ENCODE measurements around the gene SAMD1.
A peak's percentile ranks its signal among the peaks of the same experiment; 100 is the strongest.
"Not testable (repeated sequence)": the region's sequence is repeated elsewhere in the genome, so short reads cannot be mapped to it uniquely, and the experiment has no call there.

The SAMD1 gene

GRCh38 chr19:14061081-14061749, 29.3 kb downstream of the SAMD1 start:
- DNase-seq (ENCODE audit: low spot score) = no peak

GRCh38 chr19:14059652-14060155, 30.8 kb downstream of the SAMD1 start:
- DNase-seq (ENCODE audit: low spot score) = no peak

- DNase-seq (ENCODE audit: low spot score) = peak; percentile 50
Observed at GRCh38 chr19:14059093-14059480, 31.5 kb downstream of the SAMD1 start.

GRCh38 chr19:14058182-14059092, 32.1 kb downstream of the SAMD1 start:
- DNase-seq (ENCODE audit: low spot score) = no peak

- DNase-seq (ENCODE audit: low spot score) = peak; percentile 20
Observed at GRCh38 chr19:14056741-14057356, 33.7 kb downstream of the SAMD1 start.

- DNase-seq (ENCODE audit: low spot score) = no peak
Observed at GRCh38 chr19:14056069-14056666, 34.4 kb downstream of the SAMD1 start.

- DNase-seq (ENCODE audit: low spot score) = no peak
Observed at GRCh38 chr19:14055396-14055795, 35.2 kb downstream of the SAMD1 start.

- no peak for DNase-seq (ENCODE audit: low spot score)
Observed at GRCh38 chr19:14054721-14055120, 35.8 kb downstream of the SAMD1 start.

GRCh38 chr19:14054099-14054498, 36.5 kb downstream of the SAMD1 start:
- no peak for DNase-seq (ENCODE audit: low spot score)

GRCh38 chr19:14053500-14053899, 37.1 kb downstream of the SAMD1 start:
- no peak for DNase-seq (ENCODE audit: low spot score)

GRCh38 chr19:14053032-14053431, 37.5 kb downstream of the SAMD1 start:
- no peak for DNase-seq (ENCODE audit: low spot score)

GRCh38 chr19:14052470-14052869, 38.1 kb downstream of the SAMD1 start:
- no peak for DNase-seq (ENCODE audit: low spot score)

GRCh38 chr19:14051980-14052379, 38.6 kb downstream of the SAMD1 start:
- DNase-seq (ENCODE audit: low spot score) = no peak

GRCh38 chr19:14050961-14051360, 39.6 kb downstream of the SAMD1 start:
- DNase-seq (ENCODE audit: low spot score) = not testable (repeated sequence)

GRCh38 chr19:14050512-14050911, 40.0 kb downstream of the SAMD1 start:
- DNase-seq (ENCODE audit: low spot score) = no peak

- peak; percentile 69 for DNase-seq (ENCODE audit: low spot score)
Observed at GRCh38 chr19:14048443-14049153, 42.0 kb downstream of the SAMD1 start.

GRCh38 chr19:14047866-14048265, 42.7 kb downstream of the SAMD1 start:
- not testable (repeated sequence) for DNase-seq (ENCODE audit: low spot score)

- peak; percentile 74 for DNase-seq (ENCODE audit: low spot score)
Observed at GRCh38 chr19:14042659-14043608, 47.6 kb downstream of the SAMD1 start.

GRCh38 chr19:14039181-14039580, 51.4 kb downstream of the SAMD1 start:
- no peak for DNase-seq (ENCODE audit: low spot score)

Data from AG08396 (cell line).